Neural progenitor cell (in vitro differentiated cells): ENCODE results near the gene IQCE.

Experiments
- EZH2 ChIP-seq: fragments of 200-600 bp; sonication (generic); IDR thresholded peaks from 2 replicates; pipeline ENCODE4 v1.6.1; 2017; ENCODE audit warnings: antibody characterized with exemption, mild to moderate bottlenecking, moderate library complexity
- TF ChIP-seq, protein P1 (sequence below): fragments of 200-600 bp; sonication (generic); IDR thresholded peaks from 2 replicates; pipeline ENCODE4 v1.5.1; 2017; ENCODE audit warnings: antibody characterized with exemption, mild to moderate bottlenecking

DNA sequence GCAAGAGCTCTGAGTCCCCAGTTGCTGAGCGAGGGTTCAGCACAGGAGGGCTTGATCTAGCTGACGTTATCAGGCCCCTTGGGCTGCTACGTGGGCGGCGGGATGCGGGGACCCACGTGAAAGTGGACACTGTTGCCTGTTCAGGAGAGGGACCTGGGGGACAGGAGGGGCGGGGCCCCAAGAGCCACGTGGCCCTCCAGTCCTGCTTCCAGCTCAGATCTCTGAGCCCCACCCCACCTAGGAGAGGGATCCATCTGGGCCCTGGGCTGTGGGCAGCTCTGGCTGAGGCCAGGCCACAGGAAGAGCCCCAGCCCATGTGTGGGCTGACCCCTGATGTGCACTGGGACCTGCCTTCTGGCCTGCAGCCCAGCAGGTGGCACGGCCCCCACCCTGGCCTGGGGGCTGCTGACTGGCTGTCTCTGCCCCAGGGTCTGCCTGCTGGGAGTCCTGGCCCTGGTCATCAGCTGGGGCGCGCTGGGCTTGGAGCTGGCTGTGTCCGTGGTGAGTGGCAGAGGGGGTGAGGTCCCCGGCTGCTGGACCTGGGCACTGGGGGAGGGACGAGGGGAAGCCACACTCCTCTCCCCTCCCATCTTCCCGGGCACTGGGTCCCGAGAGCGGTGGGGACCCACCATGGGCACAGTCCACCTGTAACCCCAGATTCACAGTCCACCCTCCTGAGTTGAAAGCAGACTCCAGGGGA, 90.5 kb downstream of the IQCE start:
- no peak for TF ChIP-seq EZH2
- TF ChIP-seq, protein P1, sequence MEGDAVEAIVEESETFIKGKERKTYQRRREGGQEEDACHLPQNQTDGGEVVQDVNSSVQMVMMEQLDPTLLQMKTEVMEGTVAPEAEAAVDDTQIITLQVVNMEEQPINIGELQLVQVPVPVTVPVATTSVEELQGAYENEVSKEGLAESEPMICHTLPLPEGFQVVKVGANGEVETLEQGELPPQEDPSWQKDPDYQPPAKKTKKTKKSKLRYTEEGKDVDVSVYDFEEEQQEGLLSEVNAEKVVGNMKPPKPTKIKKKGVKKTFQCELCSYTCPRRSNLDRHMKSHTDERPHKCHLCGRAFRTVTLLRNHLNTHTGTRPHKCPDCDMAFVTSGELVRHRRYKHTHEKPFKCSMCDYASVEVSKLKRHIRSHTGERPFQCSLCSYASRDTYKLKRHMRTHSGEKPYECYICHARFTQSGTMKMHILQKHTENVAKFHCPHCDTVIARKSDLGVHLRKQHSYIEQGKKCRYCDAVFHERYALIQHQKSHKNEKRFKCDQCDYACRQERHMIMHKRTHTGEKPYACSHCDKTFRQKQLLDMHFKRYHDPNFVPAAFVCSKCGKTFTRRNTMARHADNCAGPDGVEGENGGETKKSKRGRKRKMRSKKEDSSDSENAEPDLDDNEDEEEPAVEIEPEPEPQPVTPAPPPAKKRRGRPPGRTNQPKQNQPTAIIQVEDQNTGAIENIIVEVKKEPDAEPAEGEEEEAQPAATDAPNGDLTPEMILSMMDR = no peak
